HL-60 (cell line): ENCODE results near the gene NDNF.

Source experiments
- CTCF ChIP-seq: IDR thresholded peaks from one replicate; pipeline ENCODE4 v1.5.1; 2011; ENCODE audit warnings: low read length, control low read depth, inconsistent platforms; ENCODE audit not compliant: insufficient read depth
- POLR2AphosphoS5 ChIP-seq: IDR thresholded peaks from 2 replicates; pipeline ENCODE4 v1.6.1; 2012; ENCODE audit warnings: low read depth

GRCh38 chr4:121093261-121093660 is 20.9 kb upstream of the NDNF start:
- TF ChIP-seq CTCF, result no peak
- TF ChIP-seq POLR2AphosphoS5, result no peak
